Ovary (tissue), 9 donors: ENCODE data around the gene SLC22A23. TPM values are rescaled to one million over a fixed set of nuclear protein-coding genes. Genes with fewer than 3 reads are reported as not detected.

ENCODE experiments used
- DNase-seq, 5 donors: peaks; one replicate each; pipeline ENCODE4 v3.0.0-alpha.2; 2019 to 2020
- H3K27ac ChIP-seq, 2 donors: fragments of 200-600 bp; one replicate each; pipeline versions ENCODE4 v1.5.1 to v1.8.0; 2019 to 2022
- H3K27me3 ChIP-seq: fragments of 200-600 bp; one replicate; pipeline ENCODE4 v1.8.0; 2022
- H3K36me3 ChIP-seq: fragments of 200-600 bp; sonication (generic); one replicate; pipeline ENCODE4 v1.5.1; 2019
- H3K4me1 ChIP-seq: one replicate; pipeline ENCODE4 v1.8.1; 2013; ENCODE audit warnings: mild to moderate bottlenecking, moderate library complexity; ENCODE audit not compliant: insufficient read depth
- H3K4me3 ChIP-seq: fragments of 200-600 bp; sonication (generic); one replicate; pipeline ENCODE4 v1.5.1; 2017
- H3K9me3 ChIP-seq, 2 donors: fragments of 200-600 bp in 1 of 2; sonication (generic) in 1 of 2; one replicate each; pipeline versions ENCODE4 v1.5.1 to v1.8.1; 2013 to 2019; ENCODE audit warnings: mild to moderate bottlenecking in 1 of 2, moderate library complexity in 1 of 2
- CTCF ChIP-seq, 3 donors: fragments of 450-650 bp in 2 of 3; fragments of 200-600 bp in 1 of 3; IDR thresholded peaks; one replicate each; pipeline versions ENCODE4 v1.5.1 to v1.8.0; 2016 to 2022; ENCODE audit warnings: antibody characterized with exemption in 3 of 3, mild to moderate bottlenecking in 1 of 3
- EP300 ChIP-seq: sonication (generic); formaldehyde crosslinking; IDR thresholded peaks from one replicate; pipeline ENCODE4 v1.6.1; 2017; ENCODE audit warnings: antibody characterized with exemption
- POLR2A ChIP-seq: fragments of 450-650 bp; IDR thresholded peaks from one replicate; pipeline ENCODE4 v1.6.1; 2017; ENCODE audit warnings: antibody characterized with exemption, mild to moderate bottlenecking, moderate library complexity
- WGBS, 3 donors: extraction: QIAGEN DNeasy Blood & Tissue Kit in 1 of 3; methylation state at CpG; one replicate each; pipeline versions ENCODE4 v1.1.5 to v1.1.7; 2013 to 2017; 5-methylcytosine and 5-hydroxymethylcytosine counted together
- intact Hi-C, 4 donors: fragments of 100-400 bp; cut with DNase I; formaldehyde crosslinking; loops; one replicate each; pipeline versions ENCODE4 v1.11.0 to v1.15.1; 2022 to 2023
- polyA plus RNA-seq, 2 donors: library from polyadenylated mRNA; stranded (reverse); fragments of 200-250 nt in 1 of 2; fragments of 350-450 nt in 1 of 2; fragmentation: Illumina TruSeq in 1 of 2; extraction: RNeasy Lipid Tissue Mini Kit (QIAGEN cat#74804) in 1 of 2; gene quantifications; one replicate each; pipeline ENCODE4 v1.2.3, GENCODE V29; 2013 to 2014
- total RNA-seq, 7 donors: library from RNA; depleted of rRNA in 2 of 7; stranded (reverse); fragments of >200 nt in 2 of 7; fragmentation: NEBNext Ultra II Directional in 3 of 7; extraction: Animal tissue kit (Norgen Biotek cat#: 25700) in 3 of 7; gene quantifications; one replicate each; pipeline versions ENCODE4 v1.1.0 to v1.2.4, GENCODE V29; 2016 to 2023
- donor health status: DM: no; HTN: no; CAD: no; lungs with moderate emphysema.
- donor health status: DM: no; HTN: no; CAD: no.
- donor health status: Bipolar disorder and iron deficiency.
- donor health status: DM: yes; HTN: yes; CAD: no.
- donor health status: DM: no; HTN: no; CAD: no.
- donor health status: DM: yes; HTN: yes; CAD: no.

Gene SLC22A23
- total and polyA plus RNA-seq, 9 donors: 2.3 to 31.0 (median 5.2) TPM

GRCh38 chr6:3361312-3362037 is 95.4 kb downstream of the SLC22A23 start:
- TF ChIP-seq EP300 (no peak), POLR2A (no peak)
- H3K4me1 ChIP-seq: peaks cover 2% of the 10 kb centered on the region
- H3K9me3 ChIP-seq: no peaks in the 10 kb centered on the region
- no peak for DNase-seq
- H3K4me3 ChIP-seq: no peak overlapping the region
- H3K27ac ChIP-seq: no peak overlapping the region
- no peaks in the 10 kb centered on the region for H3K27me3 ChIP-seq
- 76% methylated on average over 14 of the region's 14 CpGs for WGBS, 3 donors
- no peaks in the 10 kb centered on the region for H3K36me3 ChIP-seq
- intact Hi-C loops: no loop called here

- no peaks in the 10 kb centered on the region for H3K9me3 ChIP-seq
- DNase-seq: no peak
- H3K4me3 ChIP-seq: no peak overlapping the region
- 94 to 97% (median 97%) methylated on average over 16 of the region's 16 CpGs for WGBS, 3 donors
- H3K4me1 ChIP-seq: peaks cover 5% of the 10 kb centered on the region
- H3K27me3 ChIP-seq: no peaks in the 10 kb centered on the region
- H3K27ac ChIP-seq: no peak overlapping the region
- intact Hi-C loops: no loop called here
- no peaks in the 10 kb centered on the region for H3K36me3 ChIP-seq
- TF ChIP-seq EP300: no peak
- no peak for TF ChIP-seq CTCF (IDR thresholded peaks at IDR 0.05)
- no peak for TF ChIP-seq POLR2A
These were observed 96.2 kb downstream of the SLC22A23 start for GRCh38 chr6:3360727-3361045.

DNA sequence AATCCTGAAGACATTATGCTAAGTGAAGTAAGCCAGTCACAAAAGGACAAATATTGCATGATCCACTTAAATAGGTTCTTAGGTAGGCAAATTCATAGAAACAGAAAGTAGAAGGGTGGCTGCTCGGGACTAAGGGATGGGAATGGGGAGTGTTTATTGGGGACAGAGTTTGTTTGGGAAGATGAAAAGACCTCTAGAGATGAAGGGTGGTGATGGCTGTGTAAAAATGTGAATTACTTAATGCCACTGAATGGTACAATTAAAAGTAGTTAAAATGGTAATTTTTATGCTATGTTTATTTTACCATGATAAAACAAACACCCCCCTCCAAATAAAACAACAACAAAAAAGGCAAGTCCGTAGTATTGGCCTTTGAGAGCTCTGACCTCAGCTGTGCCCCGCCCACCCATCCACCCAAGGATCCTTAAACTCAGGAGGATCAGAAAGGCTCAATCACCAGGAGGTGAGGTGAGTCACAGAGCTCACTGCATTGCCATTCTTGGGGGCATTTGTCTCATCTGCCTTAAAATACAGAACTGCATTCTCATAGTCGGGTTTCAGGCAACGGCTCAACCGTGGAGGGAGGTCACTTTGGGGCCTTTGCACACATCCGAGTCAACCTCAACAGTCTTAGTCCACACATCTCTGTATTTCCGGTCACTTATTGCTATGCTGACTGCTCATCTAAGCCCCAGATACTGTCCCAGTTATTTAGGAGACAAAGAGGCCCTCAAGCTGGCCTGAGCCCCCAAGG is 96.7 kb downstream of the SLC22A23 start:
- WGBS, 3 donors: 91 to 93% (median 92%) methylated on average over 8 of the region's 8 CpGs
- no peak for TF ChIP-seq POLR2A
- TF ChIP-seq EP300: no peak
- no peak for TF ChIP-seq CTCF (IDR thresholded peaks at IDR 0.05)
- DNase-seq: no peak
- Histone ChIP-seq H3K27ac (no peak overlapping the region), H3K9me3 (no peaks in the 10 kb centered on the region), H3K27me3 (no peaks in the 10 kb centered on the region), H3K36me3 (no peaks in the 10 kb centered on the region), H3K4me1 (peaks cover 8% of the 10 kb centered on the region), H3K4me3 (no peak overlapping the region)
- intact Hi-C loops: loop anchor here in 1 of 4 donors (5.0 kb wide), 1 partner anchor 1667 kb away; no protein-coding TSS in a partner anchor

- no peaks in the 10 kb centered on the region for H3K9me3 ChIP-seq
- H3K27ac ChIP-seq: no peak overlapping the region
- TF ChIP-seq CTCF (IDR thresholded peaks at IDR 0.05) (no peak), EP300 (no peak), POLR2A (no peak)
- no peak overlapping the region for H3K4me3 ChIP-seq
- DNase-seq: no peak
- intact Hi-C loops: loop anchor here in 1 of 4 donors (5.0 kb wide), 1 partner anchor 1668 kb away; no protein-coding TSS in a partner anchor
- peaks cover 8% of the 10 kb centered on the region for H3K4me1 ChIP-seq
- H3K27me3 ChIP-seq: no peaks in the 10 kb centered on the region
- WGBS, 3 donors: 75 to 79% (median 76%) methylated on average over 10 of the region's 10 CpGs
- no peaks in the 10 kb centered on the region for H3K36me3 ChIP-seq
These were observed 97.6 kb downstream of the SLC22A23 start for GRCh38 chr6:3359101-3359752.
